A673 (cell line): ENCODE results near the gene CBY1. TPM values are rescaled to one million over a fixed set of nuclear protein-coding genes. Genes with fewer than 3 reads are reported as not detected.

ENCODE experiments used
- BruUV-seq: library from RNA; stranded (reverse); fragments of 400-500 nt; replicated peaks from 2 replicates; lab custom pipeline; 2021; lab: Mats Ljungman, UMichigan
- CTCF ChIA-PET: fragments of 300-600 bp; sonication (Branson Sonifier 250); formaldehyde crosslinking; loops from one replicate; lab custom pipeline; 2022; ENCODE audit warnings: antibody characterized with exemption; lab: Charles Lee
- POLR2A ChIA-PET: fragments of 300-600 bp; sonication (Branson Sonifier 250); formaldehyde crosslinking; loops from one replicate; lab custom pipeline; 2022; ENCODE audit warnings: antibody characterized with exemption; ENCODE audit not compliant: low non-redundant PET; lab: Charles Lee
- DNase-seq: peaks from one replicate; pipeline ENCODE4 v3.0.0-alpha.2; 2015; ENCODE audit warnings: low spot score
- H3K27ac ChIP-seq: fragments of 200-600 bp; sonication (generic); 2 replicates; pipeline ENCODE4 v1.5.1; 2016; ENCODE audit warnings: mixed run types, low read depth, mild to moderate bottlenecking, mixed read lengths, antibody characterized with exemption, low read length; ENCODE audit not compliant: poor library complexity, severe bottlenecking
- H3K27me3 ChIP-seq: fragments of 200-600 bp; sonication (generic); replicated peaks from 2 replicates; pipeline ENCODE4 v1.6.1; 2017; ENCODE audit warnings: mixed run types, low read depth, mild to moderate bottlenecking, mixed read lengths, antibody characterized with exemption, low read length; ENCODE audit not compliant: insufficient read depth, poor library complexity
- H3K36me3 ChIP-seq: fragments of 200-600 bp; sonication (generic); 2 replicates; pipeline ENCODE4 v1.6.1; 2016; ENCODE audit warnings: mixed run types, mild to moderate bottlenecking, mixed read lengths, antibody characterized with exemption, low read length; ENCODE audit not compliant: insufficient read depth, poor library complexity, severe bottlenecking
- H3K4me1 ChIP-seq: fragments of 200-600 bp; sonication (generic); 2 replicates; pipeline ENCODE4 v1.6.1; 2017; ENCODE audit warnings: mixed run types, mild to moderate bottlenecking, mixed read lengths, antibody characterized with exemption, low read length; ENCODE audit not compliant: insufficient read depth, poor library complexity, severe bottlenecking
- H3K4me3 ChIP-seq: fragments of 200-600 bp; sonication (generic); 2 replicates; pipeline ENCODE4 v1.5.1; 2016; ENCODE audit warnings: low read depth, mixed run types, mild to moderate bottlenecking, mixed read lengths, low read length; ENCODE audit not compliant: poor library complexity, severe bottlenecking
- H3K9me3 ChIP-seq: fragments of 200-600 bp; sonication (generic); 2 replicates; pipeline ENCODE4 v1.6.1; 2016; ENCODE audit warnings: mixed run types, low read depth, mild to moderate bottlenecking, mixed read lengths, antibody characterized with exemption, low read length; ENCODE audit not compliant: poor library complexity, severe bottlenecking
- CTCF ChIP-seq: fragments of 300-800, 200-600 bp; sonication (generic); conservative IDR thresholded peaks from 2 replicates; pipeline ENCODE4 v1.5.1; 2017; ENCODE audit warnings: low read depth, mild to moderate bottlenecking, antibody characterized with exemption, low read length, moderate library complexity, mixed read lengths
- EZH2 ChIP-seq: fragments of 200-600 bp; sonication (generic); IDR thresholded peaks from 2 replicates; pipeline ENCODE4 v1.6.1; 2017; ENCODE audit warnings: borderline replicate concordance, low read depth, mild to moderate bottlenecking, mixed read lengths, antibody characterized with exemption, low read length; ENCODE audit not compliant: poor library complexity, severe bottlenecking
- intact Hi-C: fragments of 100-400 bp; cut with micrococcal nuclease; formaldehyde crosslinking; loops from one replicate; pipeline ENCODE4 v1.10.0; 2022; ENCODE audit not compliant: unreplicated experiment
- total RNA-seq: library from RNA; stranded (reverse); gene quantifications from 2 replicates; pipeline ENCODE4 v1.2.3, GENCODE V29; 2021

The CBY1 gene
- total RNA-seq, 1 experiment from 2014 or later: 22.1 TPM

GRCh38 chr22:38721551-38721950 lies 65.1 kb downstream of the CBY1 start:
- Histone ChIP-seq H3K9me3 (no peaks in the 10 kb centered on the region), H3K36me3 (peaks cover 79% of the 10 kb centered on the region), H3K27me3 (no peaks in the 10 kb centered on the region), H3K4me3 (no peak overlapping the region), H3K4me1 (peaks cover 13% of the 10 kb centered on the region), H3K27ac (no peak overlapping the region)
- BruUV-seq: no TSS peak
- ChIA-PET CTCF (no interaction called here), POLR2A (no interaction called here)
- no peak for TF ChIP-seq CTCF
- TF ChIP-seq EZH2: no peak
- intact Hi-C loops: no loop called here
- no peak for DNase-seq

Other genes with a start within 250 kb of the CBY1 start
- 1.0 and 1.4 TPM in 2 replicates for gene KCNJ4, start 201.4 kb upstream of the CBY1 start, total RNA-seq
- gene KDELR3, start 188.5 kb upstream of the CBY1 start, total RNA-seq: 4.0 and 6.5 TPM in 2 replicates
- 343 and 350 TPM in 2 replicates for gene DDX17, start 150.3 kb upstream of the CBY1 start, total RNA-seq
- gene DMC1, start 86.5 kb upstream of the CBY1 start, total RNA-seq: 1.7 and 2.3 TPM in 2 replicates
- gene FAM227A, start 246 bp upstream of the CBY1 start, total RNA-seq: 3.8 and 5.3 TPM in 2 replicates
- gene TOMM22, start 25.3 kb downstream of the CBY1 start, total RNA-seq: 143 and 152 TPM in 2 replicates
- 53.1 and 54.2 TPM in 2 replicates for gene JOSD1, start 44.3 kb downstream of the CBY1 start, total RNA-seq
- 88.2 and 96.2 TPM in 2 replicates for gene GTPBP1, start 49.3 kb downstream of the CBY1 start, total RNA-seq
- 104 and 110 TPM in 2 replicates for gene SUN2, start 99.4 kb downstream of the CBY1 start, total RNA-seq
- 51.7 and 59.1 TPM in 2 replicates for gene DNAL4, start 137.5 kb downstream of the CBY1 start, total RNA-seq
- gene NPTXR, start 187.4 kb downstream of the CBY1 start, total RNA-seq: 116 and 129 TPM in 2 replicates
- 111 and 119 TPM in 2 replicates for gene CBX6, start 215.6 kb downstream of the CBY1 start, total RNA-seq